Measurements from ENCODE around the gene FGD1.

The FGD1 gene

DNA sequence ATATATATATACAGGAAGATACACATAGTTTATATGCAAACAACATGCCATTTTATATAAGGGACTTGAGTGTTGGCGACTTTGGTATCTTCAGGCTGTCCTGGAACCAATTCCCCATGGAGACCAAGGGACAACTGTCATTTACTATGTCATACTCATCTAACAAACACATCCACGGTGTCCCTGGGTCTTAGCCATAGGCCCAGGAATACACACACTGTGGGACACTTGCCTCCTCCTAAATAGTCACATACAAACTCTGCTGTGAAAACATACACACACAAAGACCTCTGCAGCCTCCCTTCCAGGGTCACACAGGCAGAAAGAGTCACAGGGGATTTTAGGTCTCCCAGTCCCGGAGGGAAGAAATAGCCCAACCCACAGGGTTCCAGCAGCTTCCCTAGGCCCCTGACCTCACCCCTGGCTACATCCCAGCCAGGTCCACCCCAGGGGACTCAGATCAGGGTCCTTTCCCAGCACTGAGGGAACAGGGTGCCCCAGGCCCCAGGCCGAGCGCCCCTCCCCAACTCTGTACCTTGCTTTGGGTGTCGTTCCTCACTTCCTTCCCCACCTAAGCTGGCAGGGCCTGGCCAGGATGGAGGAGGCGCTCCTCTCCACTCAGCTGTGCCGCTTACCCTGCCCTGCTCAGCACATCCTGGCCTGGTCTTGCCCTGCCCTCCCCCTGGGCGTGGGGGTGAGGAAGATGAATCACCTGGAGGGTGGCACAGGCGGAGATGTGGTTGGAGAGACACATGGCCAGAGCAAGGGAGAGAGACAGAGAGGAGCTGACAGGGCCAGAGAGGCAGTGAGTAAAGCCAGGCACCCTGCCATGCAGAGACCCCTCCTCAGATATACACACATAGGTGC is 21.8 kb downstream of the FGD1 start:
- DNase-seq (ENCODE audit: low read depth, low spot score) = no peak

DNA sequence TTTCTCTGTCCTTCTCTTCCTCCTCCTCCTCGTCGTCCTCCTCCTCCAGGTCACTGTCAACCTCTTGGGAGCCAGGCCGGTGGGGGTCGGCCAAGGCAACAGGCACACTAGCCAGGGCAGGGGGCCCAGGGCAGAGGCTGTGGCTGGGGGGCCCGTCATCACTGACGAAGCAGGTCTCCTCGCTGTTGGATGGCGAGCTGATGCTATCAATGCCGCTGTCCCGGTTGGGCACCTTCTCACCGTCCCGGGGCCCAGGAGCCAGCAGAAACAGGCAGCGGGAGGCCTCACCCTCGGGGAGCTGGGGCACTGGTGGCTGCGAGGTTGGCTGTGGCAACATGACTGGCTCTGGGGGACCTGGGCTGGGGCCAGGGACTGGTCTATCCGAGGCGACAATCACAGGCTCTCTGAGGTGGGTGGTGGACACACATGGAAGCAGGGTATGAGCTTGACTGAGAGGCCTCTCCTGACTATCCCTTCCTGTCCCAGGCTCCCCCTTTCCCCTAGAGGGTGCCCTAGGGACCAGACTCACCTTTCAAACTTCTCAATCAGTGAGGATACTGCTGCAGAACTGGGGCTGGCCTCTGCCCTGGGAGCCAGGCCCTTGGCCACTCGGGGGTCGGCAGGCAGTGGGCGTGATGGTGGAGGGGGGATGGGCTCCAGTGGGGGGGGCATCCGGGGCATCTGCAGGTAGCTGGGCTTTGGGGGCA is 25.8 kb downstream of the FGD1 start:
- no peak for DNase-seq (ENCODE audit: low read depth, low spot score)

DNA sequence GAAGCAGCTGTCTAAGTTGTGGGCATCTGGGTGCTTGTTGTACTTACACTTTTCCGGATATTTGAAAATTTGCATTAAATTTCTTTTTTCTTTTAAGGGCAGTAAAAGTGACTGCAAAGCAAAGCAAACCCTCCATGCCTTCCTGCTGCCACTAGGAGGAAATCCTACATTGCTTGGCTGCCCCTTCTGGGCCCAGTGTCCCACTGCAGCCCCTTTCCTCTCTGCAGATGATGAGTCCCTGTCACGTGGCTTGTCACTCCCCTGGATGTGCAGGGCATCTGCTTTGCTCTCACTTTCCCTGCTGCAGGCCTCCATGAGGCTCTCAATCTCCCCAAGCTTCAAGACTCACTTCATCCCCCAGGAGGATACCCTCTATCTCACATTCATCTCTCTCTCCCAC is 43.1 kb downstream of the FGD1 start:
- DNase-seq (ENCODE audit: low read depth, low spot score) = no peak

GRCh38 chrX:54449929-54450328 is 46.1 kb downstream of the FGD1 start:
- no peak for DNase-seq (ENCODE audit: low read depth, low spot score)

DNA sequence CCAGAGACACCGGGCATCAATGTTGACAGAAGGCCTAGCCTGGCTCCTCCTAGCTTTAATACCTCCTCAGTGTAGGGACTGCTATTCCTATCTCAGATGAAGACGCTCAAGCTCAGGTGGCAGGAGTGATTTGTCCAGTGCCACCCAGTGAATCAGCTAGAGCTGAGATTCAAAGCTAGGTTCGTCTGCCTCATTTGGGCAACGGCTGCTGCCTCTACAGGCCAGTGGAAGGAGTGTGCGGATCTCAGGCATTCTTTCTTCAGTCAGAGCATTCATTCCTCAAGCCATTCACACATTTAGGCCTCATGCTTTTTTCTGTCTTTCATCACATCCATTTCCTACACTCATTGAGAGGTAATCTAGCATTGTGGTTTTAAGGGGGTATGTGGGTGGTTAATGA is 48.6 kb downstream of the FGD1 start:
- DNase-seq (ENCODE audit: low read depth, low spot score) = no peak

GRCh38 chrX:54446084-54446483 is 50.0 kb downstream of the FGD1 start:
- DNase-seq (ENCODE audit: low read depth, low spot score) = no peak

DNA sequence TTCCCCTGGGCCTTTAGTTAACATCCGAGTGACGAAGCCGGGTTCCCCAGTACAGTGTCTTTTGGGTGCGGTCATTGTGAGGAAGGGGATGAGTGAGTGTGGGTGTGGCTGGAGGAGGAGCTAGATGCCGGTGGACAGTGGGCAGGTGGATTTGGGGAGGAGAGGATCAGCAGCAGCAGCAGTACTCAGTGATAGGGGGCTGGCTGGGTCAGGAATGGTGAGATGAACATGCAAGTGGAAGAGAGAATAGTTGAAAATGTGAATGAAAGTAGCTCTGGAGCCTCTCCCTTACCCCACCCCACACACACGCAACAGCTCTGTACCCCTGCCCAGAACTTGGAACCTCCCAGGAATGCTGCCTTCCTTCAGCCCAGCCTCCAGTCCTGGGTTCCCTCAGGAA is 51.3 kb downstream of the FGD1 start:
- no peak for DNase-seq (ENCODE audit: low read depth, low spot score)

DNA sequence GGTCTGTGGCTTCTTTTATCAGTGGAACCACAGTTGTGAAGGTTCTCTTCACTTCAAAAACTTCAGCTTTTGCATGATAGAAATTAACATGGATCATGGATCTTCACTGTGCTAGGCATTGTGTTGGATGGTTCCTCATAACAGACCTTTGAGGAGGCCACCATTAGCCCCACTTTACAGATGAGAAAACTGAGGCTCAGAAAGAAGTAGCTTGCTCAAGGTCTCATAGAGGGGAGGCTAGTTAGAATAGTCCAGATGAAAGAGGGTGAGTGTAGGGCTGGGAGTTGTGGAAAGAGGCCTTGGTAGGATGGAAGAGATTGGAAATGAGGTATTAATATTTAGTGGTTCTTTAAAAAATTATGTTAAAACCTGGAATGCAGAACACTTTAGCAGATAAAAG is 53.2 kb downstream of the FGD1 start:
- no peak for DNase-seq (ENCODE audit: low read depth, low spot score)

DNA sequence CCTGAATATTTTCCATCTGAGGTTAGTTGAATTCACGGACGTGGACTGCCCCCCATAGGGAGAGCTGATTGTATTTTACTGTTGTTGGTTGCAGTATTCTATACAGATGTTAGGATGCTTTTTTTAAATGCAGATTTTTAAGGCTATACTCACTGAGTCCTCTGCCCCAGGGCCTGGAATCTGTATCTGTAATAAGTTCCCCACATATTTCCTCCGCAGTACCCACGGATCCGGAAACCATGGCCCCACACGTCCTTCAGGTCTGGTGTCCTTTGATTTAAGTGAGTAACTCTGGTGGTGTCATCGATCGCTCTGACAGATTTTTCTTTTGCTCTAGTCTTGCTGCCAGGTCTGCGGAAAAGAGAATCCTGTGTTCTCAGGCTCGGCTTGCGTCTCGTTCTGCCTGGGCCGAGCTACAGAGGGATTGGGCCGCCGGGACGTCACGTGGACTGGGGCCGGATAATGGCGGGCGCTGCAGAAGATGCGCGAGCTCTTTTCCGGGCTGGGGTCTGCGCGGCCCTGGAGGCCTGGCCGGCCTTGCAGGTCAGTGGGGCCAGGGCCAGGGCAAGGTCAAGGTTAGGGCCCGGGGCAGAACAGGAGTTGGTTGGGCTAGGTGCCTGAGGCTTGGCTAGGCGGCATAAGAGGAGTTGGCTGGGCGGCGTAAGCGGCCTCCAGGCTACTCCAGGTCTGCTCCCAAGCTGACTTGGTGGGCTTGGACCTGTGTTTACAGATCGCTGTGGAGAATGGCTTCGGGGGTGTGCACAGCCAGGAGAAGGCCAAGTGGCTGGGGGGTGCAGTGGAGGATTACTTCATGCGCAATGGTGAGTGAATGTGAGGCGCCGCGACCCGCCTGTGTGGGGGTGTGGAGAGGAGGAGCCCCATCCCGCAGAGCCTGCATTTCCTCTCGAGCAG is 55.8 kb downstream of the FGD1 start, which contains the start of gene TSR2:
TSR2 (plus strand) TSS at position 445 of the 912 bp plus-strand sequence; CDS start at position 463, 18 bp downstream.
- DNase-seq (ENCODE audit: low read depth, low spot score) = no peak

DNA sequence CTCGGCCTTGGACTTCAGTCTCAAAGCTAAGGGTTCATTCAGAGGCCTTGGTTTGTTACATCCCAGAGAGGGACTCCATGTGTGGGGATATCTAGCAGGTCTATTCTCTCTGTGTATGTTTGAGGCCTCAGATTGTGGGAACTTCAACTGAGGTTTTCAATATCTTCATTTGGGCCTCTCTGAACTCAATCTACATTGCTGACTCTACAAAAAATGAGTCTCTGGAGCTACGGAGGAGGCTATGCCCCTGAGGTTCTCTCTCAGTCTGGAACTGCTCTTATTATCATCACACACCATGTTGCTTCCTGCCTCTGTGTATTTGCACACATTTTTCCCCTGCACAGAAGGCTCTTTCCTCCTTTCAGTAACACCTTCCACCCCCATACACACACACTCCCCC is 60.9 kb downstream of the FGD1 start:
- no peak for DNase-seq (ENCODE audit: low read depth, low spot score)

- no peak for DNase-seq (ENCODE audit: low read depth, low spot score)
These were observed 65.5 kb downstream of the FGD1 start for GRCh38 chrX:54430519-54430918.

- DNase-seq (ENCODE audit: low read depth, low spot score) = no peak
These were observed 68.1 kb downstream of the FGD1 start for GRCh38 chrX:54427837-54428424.

GRCh38 chrX:54423161-54423888 is 72.7 kb downstream of the FGD1 start:
- DNase-seq (ENCODE audit: low read depth, low spot score) = no peak

DNA sequence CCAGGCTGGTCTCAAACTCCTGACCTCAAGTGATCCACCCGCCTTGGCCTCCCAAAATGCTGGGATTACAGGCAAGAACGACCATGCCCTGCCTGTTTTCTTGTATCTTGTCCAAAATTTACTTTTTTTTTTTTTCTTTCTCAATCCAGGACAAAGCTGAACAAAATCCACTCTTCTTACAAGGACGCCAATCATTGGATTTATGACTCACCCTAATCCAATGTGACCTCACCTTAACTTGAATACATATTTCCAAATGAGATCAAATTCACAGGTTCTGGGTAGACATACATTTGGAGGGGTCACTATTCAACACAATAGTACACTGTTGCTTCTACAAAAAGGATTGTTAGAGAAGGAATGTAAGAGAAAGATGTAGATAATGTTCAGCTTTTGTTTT is 73.9 kb downstream of the FGD1 start:
- DNase-seq (ENCODE audit: low read depth, low spot score) = no peak

GRCh38 chrX:54419559-54420302 is 76.3 kb downstream of the FGD1 start:
- DNase-seq (ENCODE audit: low read depth, low spot score) = no peak

- no peak for DNase-seq (ENCODE audit: low read depth, low spot score)
These were observed 79.1 kb downstream of the FGD1 start for GRCh38 chrX:54416965-54417364.

DNA sequence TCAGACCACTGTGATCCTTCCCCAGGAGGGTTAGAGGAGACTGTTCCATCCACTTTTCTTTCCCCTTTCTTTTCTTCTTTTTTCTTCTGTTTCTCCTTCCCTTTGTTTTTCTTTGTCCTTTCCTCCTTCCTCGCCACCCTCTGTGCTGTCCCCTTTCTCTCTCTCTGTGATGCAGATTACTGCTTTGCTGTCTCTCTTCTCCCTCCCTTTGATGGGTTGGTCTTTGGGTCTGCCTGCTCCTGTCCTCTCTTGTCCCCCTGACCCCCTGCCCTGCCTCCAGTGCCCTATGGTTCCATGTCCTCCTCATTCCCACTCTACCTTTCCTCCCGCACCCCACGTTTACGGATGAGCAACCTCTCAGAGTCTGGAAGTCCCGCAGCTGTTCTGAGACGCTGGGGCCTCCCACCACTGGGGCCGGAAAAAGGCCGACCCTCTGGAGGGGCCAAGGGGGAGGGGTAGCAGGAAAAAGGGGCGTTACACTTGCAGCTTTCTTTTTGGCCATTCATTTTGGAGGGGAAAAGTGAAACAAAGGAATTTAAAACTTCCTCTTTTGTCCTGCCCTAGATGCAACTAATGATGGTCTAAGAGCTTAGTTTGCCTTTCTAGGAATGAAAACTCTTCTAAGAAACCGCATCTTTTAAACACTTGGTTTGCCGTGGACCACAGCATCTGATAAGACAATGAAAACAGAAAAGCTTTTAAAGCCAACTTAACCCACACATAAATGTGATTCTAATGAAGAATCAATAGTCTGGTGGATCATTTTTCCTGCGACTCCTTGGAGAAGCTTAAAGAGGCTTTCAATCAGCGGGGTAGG is 80.3 kb downstream of the FGD1 start:
- DNase-seq (ENCODE audit: low read depth, low spot score) = no peak

DNA sequence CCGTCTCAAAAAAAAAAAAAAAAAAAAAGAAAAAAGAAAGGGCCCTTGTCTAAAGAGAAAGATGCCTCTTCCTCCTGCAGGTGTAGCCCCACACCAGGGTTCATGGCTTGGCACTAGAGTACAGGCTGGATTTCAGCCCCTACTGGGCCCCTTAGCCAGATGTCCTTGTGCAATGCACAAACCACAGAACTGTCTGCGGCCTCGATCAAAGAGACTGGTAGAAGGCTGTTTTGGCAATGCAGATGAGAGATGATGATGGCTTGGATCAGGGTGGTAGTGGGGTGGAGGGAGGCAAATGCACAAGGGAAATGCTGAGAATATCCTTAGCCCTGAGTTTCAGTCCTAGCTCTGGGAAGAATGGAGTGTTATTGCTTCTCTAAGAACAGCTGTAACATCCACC is 82.3 kb downstream of the FGD1 start:
- no peak for DNase-seq (ENCODE audit: low read depth, low spot score)

- no peak for DNase-seq (ENCODE audit: low read depth, low spot score)
These were observed 84.3 kb downstream of the FGD1 start for GRCh38 chrX:54411732-54412131.
